Stimulated activated CD4-positive, alpha-beta T cell treated with anti-CD3 and anti-CD28 coated beads, Interleukin-1b, Interleukin-23, amount 100 ng/mL, for 4 hours (primary cell): ENCODE measurements around the gene KLHL42.
"Not testable (repeated sequence)": the region's sequence is repeated elsewhere in the genome, so short reads cannot be mapped to it uniquely, and the experiment has no call there.

Experiments used
- DNase-seq, 2 donors: peaks; one replicate each; pipeline ENCODE4 v3.0.0-alpha.2; 2020; ENCODE audit warnings: low read depth in 2 of 2

The KLHL42 gene, protein sequence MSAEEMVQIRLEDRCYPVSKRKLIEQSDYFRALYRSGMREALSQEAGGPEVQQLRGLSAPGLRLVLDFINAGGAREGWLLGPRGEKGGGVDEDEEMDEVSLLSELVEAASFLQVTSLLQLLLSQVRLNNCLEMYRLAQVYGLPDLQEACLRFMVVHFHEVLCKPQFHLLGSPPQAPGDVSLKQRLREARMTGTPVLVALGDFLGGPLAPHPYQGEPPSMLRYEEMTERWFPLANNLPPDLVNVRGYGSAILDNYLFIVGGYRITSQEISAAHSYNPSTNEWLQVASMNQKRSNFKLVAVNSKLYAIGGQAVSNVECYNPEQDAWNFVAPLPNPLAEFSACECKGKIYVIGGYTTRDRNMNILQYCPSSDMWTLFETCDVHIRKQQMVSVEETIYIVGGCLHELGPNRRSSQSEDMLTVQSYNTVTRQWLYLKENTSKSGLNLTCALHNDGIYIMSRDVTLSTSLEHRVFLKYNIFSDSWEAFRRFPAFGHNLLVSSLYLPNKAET

DNA sequence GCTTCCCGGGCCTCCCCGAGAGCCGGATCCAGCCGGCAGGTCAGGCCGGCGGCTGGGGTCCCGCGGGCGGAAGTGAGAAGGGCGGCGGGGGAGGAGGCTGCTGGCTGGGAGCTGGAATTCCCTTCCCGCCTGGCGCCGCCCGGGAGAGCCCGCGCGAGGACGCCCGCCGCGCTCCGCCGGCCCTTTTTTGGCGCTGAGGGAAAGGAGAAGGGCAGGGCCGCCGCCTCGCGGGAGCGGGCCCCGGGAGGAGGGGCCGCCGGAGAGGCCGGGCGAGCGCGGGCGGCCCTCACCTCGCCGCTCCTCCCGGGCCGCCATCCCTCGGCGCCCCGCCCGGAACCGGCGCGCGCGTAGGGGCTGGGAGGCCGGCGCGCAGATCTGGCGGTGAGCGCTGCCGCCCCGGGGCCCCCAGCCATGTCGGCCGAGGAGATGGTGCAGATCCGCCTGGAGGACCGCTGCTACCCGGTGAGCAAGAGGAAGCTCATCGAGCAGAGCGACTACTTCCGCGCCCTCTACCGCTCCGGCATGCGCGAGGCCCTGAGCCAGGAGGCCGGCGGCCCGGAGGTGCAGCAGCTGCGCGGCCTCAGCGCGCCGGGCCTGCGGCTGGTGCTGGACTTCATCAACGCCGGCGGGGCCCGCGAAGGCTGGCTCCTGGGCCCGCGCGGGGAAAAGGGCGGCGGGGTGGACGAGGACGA, at the start of gene KLHL42, which contains the start of gene MANSC4:
Gene KLHL42 (plus strand): TSS at position 314 of the 692 bp plus-strand sequence. CDS start 98 bp downstream, at position 412.
Gene MANSC4 (minus strand): TSS at position 317 of the 692 bp plus-strand sequence. CDS start 8,960 bp downstream, outside the sequence.
- DNase-seq, result peak; percentile 36 to 53

DNA sequence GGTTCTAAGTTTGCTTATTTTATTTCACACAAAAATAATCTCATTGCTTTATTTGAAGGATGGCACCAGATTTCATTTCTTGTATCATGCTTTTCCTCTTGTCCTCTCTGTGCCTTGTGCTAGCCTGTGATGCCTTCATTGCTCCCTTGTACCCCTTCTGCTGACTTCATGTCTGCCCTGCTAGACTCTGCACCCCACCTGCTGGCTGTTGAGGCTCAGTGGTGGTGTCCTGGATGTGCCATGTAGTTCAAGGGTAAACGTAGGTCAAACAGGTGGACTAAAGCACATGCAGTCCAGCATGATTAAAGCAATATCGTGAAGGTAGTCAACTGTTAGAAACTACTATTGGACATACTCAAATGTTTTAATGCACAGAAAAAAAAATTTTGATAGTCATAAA, 47.8 kb upstream of the KLHL42 start:
- no peak for DNase-seq

DNA sequence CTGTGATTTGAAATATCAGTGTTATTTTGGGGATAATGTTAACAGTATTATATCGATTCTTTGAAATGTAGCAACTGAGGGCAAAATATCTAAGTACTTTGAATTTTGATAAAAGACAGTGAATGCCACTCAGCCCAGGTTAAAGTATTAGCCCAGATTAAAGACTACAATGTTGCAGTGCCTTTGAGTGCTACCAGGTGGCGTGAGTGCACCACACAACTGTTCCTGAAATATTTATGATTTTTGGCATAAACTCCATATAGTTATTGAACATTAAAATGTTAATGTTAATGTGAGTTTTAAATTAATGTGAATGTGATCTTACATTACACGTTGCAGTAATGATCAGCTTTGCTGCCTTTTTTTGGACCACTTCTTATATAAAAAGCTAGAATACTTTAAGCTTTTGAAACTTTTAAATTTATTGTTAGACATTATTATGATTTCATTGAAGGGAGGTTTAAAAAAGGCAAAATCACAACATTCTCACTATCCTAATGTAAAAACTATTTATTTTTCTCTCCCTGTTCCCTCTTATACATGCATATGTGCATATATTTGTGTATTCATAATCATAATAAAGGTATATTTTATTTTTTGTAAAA, 46.9 kb upstream of the KLHL42 start:
- DNase-seq, result peak; percentile 12 to 23

DNA sequence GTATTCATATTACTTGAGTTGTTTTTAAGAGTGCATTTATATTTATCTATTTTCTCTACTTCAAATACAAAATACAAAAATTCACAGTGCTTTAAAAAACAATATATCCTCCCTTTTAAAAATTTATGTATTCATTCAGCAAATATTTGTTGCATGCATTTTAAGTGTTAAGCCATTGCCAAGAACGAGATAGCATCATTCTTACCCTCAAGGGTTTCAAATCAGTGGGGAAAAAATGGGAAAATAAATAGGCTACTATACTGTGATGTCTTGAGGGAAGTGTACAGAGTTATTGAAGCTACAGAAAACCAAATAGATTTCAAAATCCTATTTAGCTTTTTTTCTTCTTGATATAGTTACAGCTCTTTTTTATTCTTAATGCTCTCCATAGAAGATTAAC, 46.2 kb upstream of the KLHL42 start:
- no peak for DNase-seq

DNA sequence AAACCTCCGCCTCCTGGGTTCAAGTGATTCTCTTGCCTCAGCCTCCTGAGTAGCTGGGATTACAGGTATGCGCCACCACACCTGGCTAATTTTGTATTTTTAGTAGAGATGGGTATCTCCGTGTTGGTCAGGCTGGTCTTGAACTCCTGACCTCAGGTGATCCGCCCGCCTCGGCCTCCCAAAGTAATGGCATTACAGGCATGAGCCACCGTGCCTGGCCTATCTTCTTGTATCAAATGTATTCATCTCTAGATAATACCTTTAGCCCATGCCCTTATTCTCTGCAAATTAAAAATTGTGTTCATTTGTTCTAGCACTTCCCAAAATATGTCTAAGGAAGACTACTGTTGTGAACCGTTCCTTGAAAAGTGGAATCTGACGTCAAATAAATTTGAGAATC, 45.7 kb upstream of the KLHL42 start:
- not testable (repeated sequence) for DNase-seq

DNA sequence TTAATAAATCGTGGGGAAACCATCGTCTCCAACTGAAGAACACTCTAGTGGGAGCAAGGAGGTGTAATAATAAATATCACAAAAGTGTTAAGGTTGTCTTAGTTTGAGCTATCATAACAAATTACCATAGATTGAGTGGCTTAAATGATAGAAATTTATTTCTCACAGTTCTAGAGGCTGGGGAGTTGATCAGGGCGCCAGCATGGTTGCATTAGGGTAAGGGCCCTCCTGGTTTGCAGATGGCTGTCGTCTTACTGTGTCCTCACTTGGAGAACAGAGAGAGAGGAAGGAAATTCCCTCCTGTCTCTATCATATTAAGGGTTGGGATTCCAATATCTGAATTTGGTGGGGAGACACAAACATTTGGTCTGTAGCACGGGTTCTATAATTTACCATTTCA, 36.4 kb upstream of the KLHL42 start:
- DNase-seq, result no peak

DNA sequence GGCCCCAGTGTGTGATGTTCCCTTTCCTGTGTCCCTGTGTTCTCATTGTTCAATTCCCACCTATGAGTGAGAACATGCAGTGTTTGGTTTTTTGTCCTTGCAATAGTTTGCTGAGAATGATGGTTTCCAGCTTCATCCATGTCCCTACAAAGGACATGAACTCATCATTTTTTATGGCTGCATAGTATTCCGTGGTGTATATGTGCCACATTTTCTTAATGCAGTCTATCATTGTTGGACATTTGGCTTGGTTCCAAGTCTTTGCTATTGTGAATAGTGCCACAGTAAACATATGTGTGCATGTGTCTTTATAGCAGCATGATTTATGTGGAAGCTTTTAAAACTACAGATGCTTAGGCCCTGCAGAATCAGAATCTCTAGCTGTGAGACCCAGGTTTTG, 34.3 kb upstream of the KLHL42 start:
- not testable (repeated sequence) for DNase-seq

DNA sequence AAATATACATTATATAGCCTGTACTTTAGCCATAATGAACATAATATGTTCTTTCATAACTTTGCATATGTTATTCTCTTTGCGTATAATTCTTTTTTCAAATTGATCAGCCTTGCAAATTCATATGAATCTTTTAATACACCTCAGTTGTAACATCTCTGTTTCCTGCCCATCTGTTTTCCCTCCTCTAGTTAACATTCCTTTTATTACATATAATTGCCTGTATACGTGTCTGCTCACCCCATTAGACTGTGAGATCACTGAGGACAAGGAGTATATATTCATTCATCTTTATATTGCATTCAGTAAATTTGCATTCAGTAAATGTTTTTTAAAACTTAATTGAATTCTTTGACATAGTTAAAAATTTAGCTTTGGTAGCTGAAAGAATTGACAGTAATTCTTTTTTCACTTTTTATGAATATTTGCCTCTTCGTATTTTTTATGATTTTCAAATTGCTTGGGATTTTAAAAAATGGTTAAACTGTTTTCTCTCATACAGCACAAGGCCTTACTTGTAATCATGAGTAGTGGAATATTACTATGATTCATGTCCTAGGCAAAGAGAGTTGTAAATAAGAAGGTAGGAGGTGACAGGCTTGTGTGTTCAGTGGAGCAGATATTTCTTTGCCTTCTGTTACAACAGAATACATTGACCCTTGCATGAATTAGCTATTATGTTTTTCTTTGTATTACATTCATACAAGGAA, 32.8 kb upstream of the KLHL42 start:
- DNase-seq, result no peak

DNA sequence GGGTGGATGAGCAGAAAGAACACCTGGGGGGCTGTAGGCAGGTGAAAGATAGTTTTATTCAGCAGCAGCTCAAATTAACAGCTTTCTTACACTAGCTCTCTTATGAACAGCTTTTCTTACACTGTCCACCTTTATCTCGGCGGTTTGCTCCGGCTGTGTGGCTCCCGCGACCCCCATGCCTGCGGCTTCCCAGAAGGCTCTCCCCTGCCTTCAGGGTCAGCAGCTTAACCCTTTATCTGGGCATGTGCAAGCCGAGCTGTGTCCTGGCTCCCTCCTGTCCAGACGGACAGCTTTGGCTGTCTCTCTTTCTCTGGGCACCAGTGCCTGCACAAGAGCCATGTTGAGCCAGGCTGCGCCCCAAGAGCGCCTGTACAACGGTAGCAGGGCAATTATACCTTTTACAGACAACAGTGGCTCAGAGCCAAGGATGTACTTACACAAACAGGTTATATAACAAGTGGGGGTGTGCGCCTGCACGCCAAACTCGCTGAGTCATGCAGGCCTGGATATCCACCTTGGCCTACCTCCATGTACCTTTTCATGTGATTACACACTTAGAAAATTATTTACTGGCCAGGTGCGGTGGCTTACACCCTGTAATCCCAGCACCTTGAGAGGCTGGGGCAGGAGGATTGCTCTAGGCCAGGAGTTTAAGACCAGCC, 28.5 kb upstream of the KLHL42 start:
- DNase-seq, result no peak

DNA sequence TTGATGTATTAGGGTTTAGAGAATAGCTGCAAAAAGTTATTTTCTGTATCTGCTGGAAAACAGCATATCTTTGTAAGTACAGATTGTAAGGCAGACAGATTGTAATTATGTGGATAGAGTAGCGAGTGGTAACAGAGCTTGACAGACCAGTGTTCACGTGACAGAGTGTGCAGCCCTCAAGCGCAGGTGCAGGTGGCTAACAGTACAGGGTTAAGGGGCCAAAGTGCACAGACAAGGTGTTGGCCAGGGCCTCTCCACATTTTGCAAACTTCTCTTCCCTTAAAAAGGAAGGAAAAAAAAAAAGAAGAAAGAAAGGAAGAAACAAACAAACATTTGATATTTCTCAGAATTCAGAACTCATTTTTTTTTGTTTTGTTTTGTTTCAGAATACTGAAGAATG, 25.2 kb upstream of the KLHL42 start:
- no peak for DNase-seq

DNA sequence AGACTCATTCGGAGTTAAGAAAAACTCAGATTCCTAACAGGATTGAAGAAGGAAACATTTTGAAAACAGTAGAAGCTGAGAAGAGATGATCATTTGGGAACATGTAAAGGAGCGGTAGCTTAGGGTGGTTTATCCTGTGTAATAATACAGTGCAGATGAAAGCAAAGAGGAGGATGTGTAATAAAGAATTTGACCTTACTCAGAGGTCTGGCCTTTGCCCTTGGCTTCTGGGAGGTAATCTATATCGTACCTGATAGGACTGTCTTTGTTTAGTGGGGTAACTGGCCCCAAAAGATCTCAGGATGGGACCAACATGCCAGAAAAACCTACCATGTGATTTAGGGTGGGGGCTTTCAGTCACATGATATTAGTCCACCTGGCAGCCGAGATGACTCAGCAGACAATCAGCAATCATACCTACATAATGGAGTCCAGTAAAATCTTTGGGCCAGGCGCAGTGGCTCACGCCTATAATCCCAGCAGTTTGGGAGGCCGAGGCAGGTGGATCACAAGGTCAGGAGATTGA, 23.3 kb upstream of the KLHL42 start:
- no peak for DNase-seq

DNA sequence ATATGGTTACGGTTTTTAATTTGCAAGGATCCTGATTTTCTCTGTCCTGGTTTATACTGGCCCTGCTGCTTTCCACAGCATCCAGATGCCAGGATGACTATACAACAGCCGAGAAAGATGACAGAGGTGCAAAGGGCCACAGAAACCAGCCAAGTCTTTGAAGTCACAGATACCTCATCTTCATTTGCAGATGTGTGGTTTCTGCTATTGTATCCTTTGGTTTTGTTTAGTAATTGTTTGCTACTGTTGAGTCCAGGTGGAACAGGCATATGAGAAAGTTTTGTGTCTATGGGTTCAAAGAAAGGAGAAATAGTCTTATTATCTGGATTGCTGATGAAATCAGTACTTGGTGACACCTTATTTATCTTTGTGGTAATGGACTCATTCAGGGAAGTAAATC, 17.3 kb upstream of the KLHL42 start:
- DNase-seq, result no peak

DNA sequence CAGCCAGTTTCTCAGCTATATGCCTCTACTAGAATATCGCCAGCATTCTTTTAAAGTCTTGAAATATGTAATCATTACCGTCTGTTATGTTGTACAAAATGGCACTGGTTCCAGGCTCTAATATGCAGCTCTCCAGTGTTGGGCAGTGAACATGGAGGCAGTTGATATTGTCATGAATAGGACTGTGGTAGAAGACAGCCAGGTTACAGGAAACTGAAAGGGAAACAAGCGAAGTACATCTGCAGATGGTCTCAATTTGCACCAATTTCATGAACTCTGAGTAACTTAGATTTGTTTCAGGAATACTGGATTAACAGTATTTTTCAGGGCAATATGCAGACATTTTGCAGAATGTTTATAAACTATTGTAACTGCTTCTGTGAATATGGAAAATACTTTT, 13.4 kb upstream of the KLHL42 start:
- DNase-seq, result no peak

DNA sequence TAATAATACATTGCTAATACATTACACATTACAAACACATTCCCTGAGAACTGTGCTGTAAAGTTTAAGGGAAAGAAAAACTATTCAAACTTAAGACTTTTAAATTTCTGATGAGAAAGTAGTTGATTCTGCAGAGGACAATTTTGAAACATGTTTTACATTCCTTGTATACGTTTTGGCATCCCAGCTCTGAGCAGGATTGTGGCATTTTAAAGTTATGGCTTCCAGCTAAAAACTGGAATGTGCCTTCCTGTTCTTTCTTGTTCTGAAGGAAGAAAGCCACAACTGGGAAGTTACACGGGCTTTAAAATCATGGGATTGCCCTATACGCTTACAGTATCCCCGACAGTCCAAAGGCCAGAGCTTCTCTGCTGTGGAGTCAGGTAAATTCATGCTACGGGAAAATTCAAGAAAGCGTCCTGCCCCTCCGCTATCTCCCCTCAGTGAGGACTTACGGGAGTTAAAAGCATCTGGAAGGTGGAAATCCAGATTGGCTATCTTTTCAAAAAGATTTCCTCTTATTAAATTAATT, 10.8 kb upstream of the KLHL42 start:
- no peak for DNase-seq

DNA sequence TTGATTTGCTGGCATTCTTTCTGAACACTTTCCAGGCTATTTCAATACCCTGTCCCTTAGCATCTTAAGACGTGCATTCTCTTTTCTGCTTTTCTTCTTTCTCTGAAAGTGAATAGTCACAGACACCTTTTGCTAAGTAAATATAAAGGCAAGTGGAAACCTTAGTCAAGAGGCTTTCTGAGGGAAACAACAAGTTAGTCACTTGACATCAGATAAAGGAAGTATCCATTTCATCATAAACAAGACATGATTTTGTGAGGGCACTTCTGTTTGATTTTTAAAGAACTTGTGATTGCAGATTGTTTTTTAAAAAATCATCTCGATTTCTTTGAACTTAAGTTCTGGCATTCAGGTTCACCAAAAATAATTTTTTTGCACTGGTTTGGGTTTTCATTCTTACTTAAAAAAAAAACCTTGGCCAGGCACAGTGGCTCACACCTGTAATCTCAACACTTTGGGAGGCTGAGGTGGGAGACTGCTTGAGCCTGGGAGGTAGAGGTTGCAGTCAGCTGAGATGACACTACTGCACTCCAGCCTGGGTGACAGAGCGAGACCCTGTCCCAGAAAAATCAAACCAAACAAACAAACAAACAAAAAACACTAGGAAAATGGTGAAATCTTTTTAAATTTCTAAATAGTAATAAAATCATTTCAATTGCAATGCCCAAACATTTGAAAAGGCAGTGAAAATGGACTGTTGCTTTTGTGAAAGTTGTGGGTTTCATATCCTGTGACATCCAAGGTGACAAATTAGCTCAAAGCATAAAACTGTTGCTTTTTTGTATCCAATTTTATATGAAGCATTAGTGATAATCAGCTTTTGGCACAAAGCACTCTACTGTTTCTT, 8.3 kb upstream of the KLHL42 start:
- no peak for DNase-seq

DNA sequence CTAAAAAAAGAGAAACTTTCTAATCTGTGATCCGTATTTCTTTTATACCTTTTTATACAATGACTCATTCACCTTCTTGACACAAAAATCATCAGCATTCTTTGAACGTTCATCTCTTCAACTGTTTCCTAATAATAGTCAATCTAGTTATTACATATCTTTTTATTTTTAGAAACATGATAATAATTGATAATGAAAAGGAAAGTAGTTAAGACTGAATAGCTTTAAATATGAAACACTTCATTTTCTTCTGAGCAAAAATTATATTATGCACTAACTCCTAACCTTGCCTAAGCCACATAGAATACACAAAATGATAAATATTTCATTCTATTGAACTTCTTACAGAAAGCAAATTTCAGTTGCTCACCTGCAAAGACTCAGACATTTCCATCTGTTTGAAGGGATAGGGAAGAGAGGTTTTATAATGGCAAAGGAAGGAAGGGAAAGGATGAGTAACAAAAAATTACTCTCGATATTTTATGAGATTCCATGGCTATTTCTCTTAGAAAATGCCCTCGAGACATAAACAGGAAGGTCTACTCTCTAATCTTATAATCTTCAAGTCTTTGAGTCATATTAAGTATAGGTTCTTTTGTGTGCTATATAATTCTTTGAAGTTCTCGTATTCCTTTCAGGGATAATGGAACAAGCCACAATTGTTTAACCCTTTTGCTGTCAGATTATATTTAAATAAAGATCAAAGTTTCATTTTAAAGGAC, 7.5 kb upstream of the KLHL42 start:
- no peak for DNase-seq

DNA sequence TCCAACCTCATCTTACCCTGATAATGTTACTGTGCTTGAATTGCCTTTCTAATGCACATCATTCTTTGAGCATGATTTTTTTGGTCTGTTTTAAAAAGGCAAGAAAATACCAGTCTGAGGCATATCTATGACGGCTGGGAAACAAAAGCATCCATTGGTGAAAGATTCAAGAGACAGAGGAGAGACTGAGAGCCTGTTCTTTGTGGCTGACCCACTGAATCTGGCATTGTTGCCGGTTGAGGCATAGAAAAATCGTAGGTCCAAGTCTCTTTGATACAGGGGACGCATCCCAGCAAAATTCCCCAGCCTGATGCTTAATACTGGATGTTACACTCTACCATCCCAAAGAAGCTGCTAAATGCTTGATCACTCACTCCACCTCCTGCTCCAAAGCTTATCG, 2.9 kb upstream of the KLHL42 start:
- DNase-seq, result no peak

DNA sequence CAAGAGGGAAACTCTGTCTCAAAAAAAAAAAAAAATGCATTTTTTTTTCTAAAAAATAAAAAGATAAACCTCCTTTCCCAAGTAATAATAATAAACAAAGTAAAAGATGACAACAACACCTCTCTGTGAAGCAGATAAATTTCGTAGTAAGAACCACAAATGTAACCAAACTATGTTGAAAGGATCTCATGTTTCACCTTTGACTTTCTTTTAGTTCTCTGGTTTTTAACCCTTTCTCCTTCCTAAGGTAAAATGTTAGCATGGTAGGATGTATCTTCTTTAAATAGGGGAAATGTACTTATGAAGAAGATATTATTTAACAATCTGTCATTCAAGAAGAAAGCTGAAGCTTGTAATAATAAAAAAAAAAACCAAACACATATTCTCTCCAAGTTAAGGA, 1.8 kb upstream of the KLHL42 start:
- no peak for DNase-seq

DNA sequence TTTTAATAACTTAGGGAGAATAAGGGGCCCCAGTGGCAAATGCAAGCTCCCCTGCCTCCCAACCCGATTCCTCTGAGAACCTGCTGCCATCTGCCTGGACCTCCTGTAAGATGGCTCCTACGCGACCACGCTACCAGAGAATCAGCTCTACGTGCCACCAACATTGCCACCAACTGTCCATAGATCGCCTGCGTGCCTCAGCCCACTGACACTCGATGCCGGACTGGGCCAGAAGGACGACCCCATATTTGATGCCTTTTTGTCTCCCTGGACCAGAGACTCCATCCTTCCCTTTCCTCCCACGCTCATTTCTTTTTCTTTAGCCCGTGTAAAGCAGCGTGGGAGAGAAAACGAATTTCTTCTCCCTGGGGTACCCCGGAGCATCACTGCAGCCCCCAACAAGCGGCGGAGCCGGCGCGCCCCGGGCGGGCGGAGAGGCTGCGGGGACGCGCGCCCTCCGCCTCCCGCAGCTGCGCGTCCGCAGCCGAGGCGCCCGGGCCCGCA, 565 bp upstream of the KLHL42 start:
- DNase-seq, result no peak
